K562 (cell line): Measurements from ENCODE around the gene CHN2. TPM values are rescaled to one million over a fixed set of nuclear protein-coding genes. Genes with fewer than 3 reads are reported as not detected.

Experiments used
- ATAC-seq: fragments of 200-7000 bp; cut with Tn5 transposase; 3 replicates; pipeline ENCODE4 v1.9.1; 2020; ENCODE audit warnings: moderate library complexity
- BruUV-seq: library from RNA; stranded (reverse); fragments of 400-500 nt; replicated peaks from 2 replicates; lab custom pipeline; 2021; lab: Mats Ljungman, UMichigan
- CTCF ChIA-PET: fragments of 300-600 bp; formaldehyde crosslinking; extraction: SDS; loops from one replicate; lab custom pipeline; 2021; ENCODE audit warnings: low intra/inter-chr PET ratio; lab: Yijun Ruan, JAX
- POLR2A ChIA-PET: fragments of 300-600, 350-650 bp; sonication (Branson Sonifier 250); formaldehyde crosslinking; extraction: SDS; loops from one replicate; lab custom pipeline; 2021; ENCODE audit warnings: antibody characterized with exemption, inconsistent platforms; lab: Yijun Ruan, JAX
- DNase-seq, 4 experiments: peaks; one replicate each; pipeline versions ENCODE4 v3.0.0 to v3.0.0-alpha.2; 2011 to 2018; ENCODE audit warnings: low spot score in 3 of 4, mixed read lengths in 3 of 4; ENCODE audit errors: extremely low read depth in 1 of 4
- FAIRE-seq: peaks from 2 replicates; lab custom pipeline; 2011; peaks lifted over from hg19 to GRCh38; lab: Jason Lieb, UNC
- H2AFZ ChIP-seq: 2 replicates; pipeline ENCODE4 v1.6.0; 2011; ENCODE audit warnings: low read depth, low read length, control low read depth, inconsistent platforms
- H3K27ac ChIP-seq: fragments of 200-600 bp; 3 replicates; pipeline ENCODE4 v1.8.0; 2011; ENCODE audit warnings: low read depth, mild to moderate bottlenecking, control low read depth, inconsistent platforms, low read length, moderate library complexity, mixed read lengths; ENCODE audit errors: extremely low read depth
- H3K27me3 ChIP-seq, 2 experiments: fragments of 300-600 bp in 1 of 2; 2 replicates in 1 of 2; 3 replicates in 1 of 2; pipeline versions ENCODE4 v1.6.0 to v1.8.0; 2011; ENCODE audit warnings: inconsistent platforms in 2 of 2, low read length in 2 of 2, mild to moderate bottlenecking in 1 of 2, mixed read lengths in 1 of 2, moderate library complexity in 1 of 2; ENCODE audit not compliant: control insufficient read depth in 2 of 2, insufficient read depth in 2 of 2
- H3K36me3 ChIP-seq: fragments of 300-600 bp; 3 replicates; pipeline ENCODE4 v1.8.0; 2011; ENCODE audit warnings: mild to moderate bottlenecking, low read length, inconsistent platforms; ENCODE audit not compliant: control insufficient read depth, insufficient read depth
- H3K4me1 ChIP-seq, 2 experiments: fragments of 200-600 bp in 1 of 2; replicated peaks in 1 of 2; 2 replicates in 1 of 2; 3 replicates in 1 of 2; pipeline versions ENCODE4 v1.5.1 to v1.8.0; 2011; ENCODE audit warnings: inconsistent platforms in 2 of 2, low read length in 2 of 2, mild to moderate bottlenecking in 1 of 2, mixed read lengths in 1 of 2, moderate library complexity in 1 of 2; ENCODE audit not compliant: control insufficient read depth in 2 of 2, insufficient read depth in 2 of 2
- H3K4me2 ChIP-seq: 2 replicates; pipeline ENCODE4 v1.6.1; 2011; ENCODE audit warnings: low read length, control low read depth, inconsistent platforms, mixed read lengths; ENCODE audit not compliant: insufficient read depth
- H3K4me3 ChIP-seq: fragments of 200-600 bp; sonication (generic), shearing (Covaris generic); 2 replicates; pipeline ENCODE4 v1.5.1; 2016; ENCODE audit warnings: control low read depth, inconsistent platforms
- H3K79me2 ChIP-seq: fragments of 200-600 bp; 3 replicates; pipeline ENCODE4 v1.8.0; 2011; ENCODE audit warnings: low read length, inconsistent platforms; ENCODE audit not compliant: control insufficient read depth, insufficient read depth
- H3K9ac ChIP-seq, 2 experiments: 2 replicates each; pipeline versions ENCODE4 v1.6.0 to v1.6.1; 2011; ENCODE audit warnings: low read depth in 2 of 2, low read length in 2 of 2, control low read depth in 1 of 2, inconsistent platforms in 1 of 2, mild to moderate bottlenecking in 1 of 2, mixed read lengths in 1 of 2; ENCODE audit not compliant: insufficient read depth in 1 of 2
- H3K9me1 ChIP-seq: one replicate; pipeline ENCODE4 v1.6.0; 2011; ENCODE audit warnings: inconsistent platforms, mild to moderate bottlenecking, low read length, moderate library complexity; ENCODE audit not compliant: control insufficient read depth, insufficient read depth
- H3K9me3 ChIP-seq: replicated peaks from 2 replicates; pipeline ENCODE4 v1.5.1; 2011; ENCODE audit warnings: low read depth, low read length, inconsistent platforms; ENCODE audit not compliant: control insufficient read depth, insufficient read depth
- H4K20me1 ChIP-seq: replicated peaks from 2 replicates; pipeline ENCODE4 v1.6.1; 2011; ENCODE audit warnings: low read length, inconsistent platforms, mixed read lengths; ENCODE audit not compliant: control insufficient read depth, insufficient read depth
- GABPA ChIP-seq: fragments of 200-800 bp; sonication (Bioruptor generic); conservative IDR thresholded peaks from 2 replicates; pipeline ENCODE4 v1.6.1; 2016; ENCODE audit warnings: low read depth, missing genetic modification characterization, missing compliant biosample characterization
- HDAC8 ChIP-seq: fragments of 450-650 bp; IDR thresholded peaks from 2 replicates; pipeline ENCODE4 v1.6.1; 2016; ENCODE audit warnings: mild to moderate bottlenecking, missing genetic modification characterization, moderate library complexity, missing compliant biosample characterization
- KAT7 ChIP-seq: sonication (generic); formaldehyde crosslinking; IDR thresholded peaks from 2 replicates; pipeline ENCODE4 v1.8.0; 2022; ENCODE audit warnings: missing genetic modification reagents, mild to moderate bottlenecking, borderline replicate concordance
- NFE2 ChIP-seq: IDR thresholded peaks from 2 replicates; pipeline ENCODE4 v1.6.1; 2014; ENCODE audit warnings: antibody characterized with exemption, low read depth
- PKNOX1 ChIP-seq: fragments of 450-650 bp; IDR thresholded peaks from 2 replicates; pipeline ENCODE4 v1.6.1; 2016
- RERE ChIP-seq: sonication (generic); formaldehyde crosslinking; IDR thresholded peaks from 2 replicates; pipeline ENCODE4 v1.8.0; 2023; ENCODE audit warnings: missing genetic modification reagents, mild to moderate bottlenecking, borderline replicate concordance
- SAFB ChIP-seq: fragments of 200-400 bp; formaldehyde crosslinking; IDR thresholded peaks from 2 replicates; pipeline ENCODE4 v1.6.1; 2017; ENCODE audit warnings: low read depth, low read length, borderline replicate concordance
- ZNF212 ChIP-seq: fragments of 450-650 bp; formaldehyde crosslinking; IDR thresholded peaks from 2 replicates; pipeline ENCODE4 v1.4.0; 2020; ENCODE audit warnings: mild to moderate bottlenecking
- ZNF274 ChIP-seq: IDR thresholded peaks from 2 replicates; pipeline ENCODE4 v1.6.1; 2011; ENCODE audit warnings: low read depth, mild to moderate bottlenecking, low read length, moderate library complexity, borderline replicate concordance
- ZNF311 ChIP-seq: fragments of 250-450 bp; sonication (Bioruptor Pico); IDR thresholded peaks from 2 replicates; pipeline ENCODE4 v1.4.0; 2020; ENCODE audit warnings: mild to moderate bottlenecking, moderate library complexity
- WGBS: fragments of 100-300 bp; shearing (Covaris generic); methylation state at CpG from one replicate; pipeline ENCODE4 v1.1.6; 2016; ENCODE audit warnings: low coverage, mixed read lengths; ENCODE audit not compliant: insufficient coverage; ENCODE audit errors: missing lambda C conversion rate; 5-methylcytosine and 5-hydroxymethylcytosine counted together
- in situ Hi-C: fragments of 300-500 bp; cut with MboI; formaldehyde crosslinking; loops from 4 replicates; pipeline ENCODE4 v1.15.0; 2018; ENCODE audit warnings: inconsistent platforms, mixed read lengths
- intact Hi-C: fragments of 100-400 bp; cut with micrococcal nuclease; formaldehyde crosslinking; loops from 2 replicates; pipeline ENCODE4 v1.14.2; 2022
- polyA plus RNA-seq, 8 experiments: library from polyadenylated mRNA; depleted of rRNA in 4 of 8; stranded (reverse) in 5 of 8; unstranded in 3 of 8; fragments of >200 nt; fragmentation: Nextera tagmentation in 2 of 8; fragmentation: Illumina TruSeq in 1 of 8; extraction: Ambion mirVana in 2 of 8; extraction: Trizol in 1 of 8; gene quantifications; 2 replicates each; pipeline versions ENCODE4 v1.2.1 to v1.2.3, GENCODE V29; 2011 to 2014; ENCODE audit warnings: inconsistent platforms in 1 of 8, missing spikeins in 1 of 8
- total RNA-seq, 7 experiments: library from RNA; depleted of rRNA in 6 of 7; stranded (reverse); fragments of >200 nt in 6 of 7; fragmentation: Illumina TruSeq in 2 of 7; extraction: Trizol in 2 of 7; gene quantifications; 2 replicates each; pipeline versions ENCODE4 v1.2.1 to v1.2.3, GENCODE V29; 2011 to 2021; ENCODE audit warnings: low replicate concordance in 1 of 7
- TF ChIP-seq, protein P1 (sequence below): fragments of 250-450 bp; sonication (Bioruptor Pico); IDR thresholded peaks from 2 replicates; pipeline ENCODE4 v1.8.0; 2022; ENCODE audit warnings: moderate library complexity, mild to moderate bottlenecking, inconsistent platforms

CHN2 gene
- total and polyA plus RNA-seq, 9 of the 15 experiments (the other 6 are each of a cell fraction or from before 2014, with no cell fraction given): 0.12 to 2.1 (median 0.31) TPM; not detected in 1

GRCh38 chr7:29285444-29285793 is 90.8 kb downstream of the CHN2 start:
- no peaks in the 10 kb centered on the region for H3K4me1 ChIP-seq
- no peak for ATAC-seq
- peaks cover 0 to 17% of the 10 kb centered on the region in 2 experiments; a peak in 4 of 5 replicates for H3K27me3 ChIP-seq
- no peak overlapping the region for H3K4me2 ChIP-seq
- H3K9me3 ChIP-seq: no peaks in the 10 kb centered on the region
- H3K36me3 ChIP-seq: no peaks in the 10 kb centered on the region
- H3K79me2 ChIP-seq: no peaks in the 10 kb centered on the region
- H2AFZ ChIP-seq: no peak overlapping the region
- intact Hi-C loops (no loop called here), in situ Hi-C loops (no loop called here)
- H4K20me1 ChIP-seq: no peaks in the 10 kb centered on the region
- H3K9ac ChIP-seq: no peak overlapping the region
- BruUV-seq: no TSS peak
- WGBS: 0% methylated on average over 4 of the region's 4 CpGs
- H3K9me1 ChIP-seq: no peaks in the 10 kb centered on the region
- no peak for FAIRE-seq
- TF ChIP-seq, protein P1, sequence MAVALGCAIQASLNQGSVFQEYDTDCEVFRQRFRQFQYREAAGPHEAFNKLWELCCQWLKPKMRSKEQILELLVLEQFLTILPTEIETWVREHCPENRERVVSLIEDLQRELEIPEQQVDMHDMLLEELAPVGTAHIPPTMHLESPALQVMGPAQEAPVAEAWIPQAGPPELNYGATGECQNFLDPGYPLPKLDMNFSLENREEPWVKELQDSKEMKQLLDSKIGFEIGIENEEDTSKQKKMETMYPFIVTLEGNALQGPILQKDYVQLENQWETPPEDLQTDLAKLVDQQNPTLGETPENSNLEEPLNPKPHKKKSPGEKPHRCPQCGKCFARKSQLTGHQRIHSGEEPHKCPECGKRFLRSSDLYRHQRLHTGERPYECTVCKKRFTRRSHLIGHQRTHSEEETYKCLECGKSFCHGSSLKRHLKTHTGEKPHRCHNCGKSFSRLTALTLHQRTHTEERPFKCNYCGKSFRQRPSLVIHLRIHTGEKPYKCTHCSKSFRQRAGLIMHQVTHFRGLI (CRISPR knock-in tag): no peak
- 0 out of 2 replicates have a peak, but pooled peaks have one; percentile 8 for TF ChIP-seq NFE2
- no peak for TF ChIP-seq ZNF212 (CRISPR knock-in tag)
- 0 out of 2 replicates have a peak, but pooled peaks have one; percentile 5 for TF ChIP-seq PKNOX1
- no peak for TF ChIP-seq HDAC8 (tag)
- TF ChIP-seq ZNF274: no peak
- TF ChIP-seq GABPA (tag): no peak
- no peak for TF ChIP-seq ZNF311 (CRISPR knock-in tag)
- TF ChIP-seq KAT7: no peak
- no peak for TF ChIP-seq SAFB
- TF ChIP-seq RERE: no peak
- TF ChIP-seq, all 486 proteins: peak for 2
- ChIA-PET CTCF (no interaction called here), POLR2A (no interaction called here)
- no peak for DNase-seq
- Histone ChIP-seq H3K4me3 (no peak overlapping the region), H3K27ac (no peak overlapping the region)
